Ectodermal cell (in vitro differentiated cells): ENCODE data around the gene TNS3.

Experiments used
- H3K27ac ChIP-seq: 2 replicates; pipeline ENCODE4 v1.7.0; 2013; ENCODE audit warnings: mild to moderate bottlenecking, low read depth, low read length; ENCODE audit not compliant: insufficient read depth, poor library complexity, severe bottlenecking
- H3K27me3 ChIP-seq: 2 replicates; pipeline ENCODE4 v1.7.0; 2013; ENCODE audit warnings: mild to moderate bottlenecking, low read length; ENCODE audit not compliant: insufficient read depth, control insufficient read depth, poor library complexity, severe bottlenecking
- H3K36me3 ChIP-seq: one replicate; pipeline ENCODE4 v1.7.0; 2013; ENCODE audit warnings: low read length; ENCODE audit not compliant: control insufficient read depth, insufficient read depth
- H3K4me1 ChIP-seq: one replicate; pipeline ENCODE4 v1.7.0; 2013; ENCODE audit warnings: low read length; ENCODE audit not compliant: control insufficient read depth, insufficient read depth
- H3K4me3 ChIP-seq: 2 replicates; pipeline ENCODE4 v1.7.0; 2013; ENCODE audit warnings: low read depth, low read length, control low read depth; ENCODE audit not compliant: insufficient read depth
- H3K9me3 ChIP-seq: 2 replicates; pipeline ENCODE4 v1.7.0; 2013; ENCODE audit warnings: mild to moderate bottlenecking, low read length, moderate library complexity; ENCODE audit not compliant: control insufficient read depth
- WGBS, 2 experiments: methylation state at CpG; one replicate each; pipeline ENCODE4 v1.1.7; 2013; ENCODE audit warnings: missing lambda C conversion rate in 2 of 2; 5-methylcytosine and 5-hydroxymethylcytosine counted together

The TNS3 gene

DNA sequence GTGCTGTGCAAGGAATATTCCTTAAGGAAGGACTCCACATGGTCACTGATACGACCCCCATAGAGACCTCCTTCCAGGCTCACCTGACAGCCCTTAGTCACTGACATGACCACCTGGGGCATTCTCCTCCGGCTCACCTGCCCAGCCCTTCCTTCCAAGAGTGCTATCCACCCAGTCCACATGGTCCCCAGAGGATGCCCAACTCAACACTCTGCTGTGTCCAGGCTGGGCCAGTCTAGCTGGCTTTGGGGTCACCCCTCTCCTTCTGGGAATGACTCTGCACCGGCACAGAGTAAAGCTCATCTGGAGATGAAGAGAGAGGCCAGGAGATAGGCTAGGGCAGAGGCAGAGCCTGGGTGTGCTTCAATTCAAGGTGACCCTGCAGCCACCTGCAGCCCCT lies 300.8 kb downstream of the TNS3 start:
- WGBS, 2 experiments = 93 to 96% methylated on average over 3 of the region's 3 CpGs
- Histone ChIP-seq H3K27ac (no peak overlapping the region), H3K9me3 (no peaks in the 10 kb centered on the region), H3K4me1 (no peaks in the 10 kb centered on the region), H3K36me3 (peaks cover 39% of the 10 kb centered on the region), H3K27me3 (no peaks in the 10 kb centered on the region), H3K4me3 (no peak overlapping the region)

DNA sequence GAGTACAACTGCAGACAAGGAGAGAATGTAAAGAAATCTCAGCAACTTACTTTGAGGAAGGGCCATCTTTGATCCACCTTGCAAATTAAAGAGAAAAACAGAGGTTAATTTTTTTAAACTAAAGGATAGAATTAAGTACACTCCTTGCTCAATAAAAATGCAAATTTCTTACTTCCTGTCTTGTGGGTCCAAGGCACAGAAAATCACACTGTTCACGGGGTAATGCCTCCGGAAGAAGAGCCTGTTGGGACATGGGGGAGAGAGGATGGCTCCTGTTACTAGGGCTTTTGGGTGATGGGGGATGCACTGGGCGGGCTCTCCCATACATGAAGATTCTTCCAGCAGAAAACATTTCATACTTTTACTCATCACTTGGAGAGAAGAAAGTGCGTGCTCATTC lies 301.8 kb downstream of the TNS3 start:
- H3K4me1 ChIP-seq = no peaks in the 10 kb centered on the region
- H3K27ac ChIP-seq = no peak overlapping the region
- H3K9me3 ChIP-seq = no peaks in the 10 kb centered on the region
- WGBS, 2 experiments = 96 to 97% methylated on average over 4 of the region's 4 CpGs
- no peak overlapping the region for H3K4me3 ChIP-seq
- no peaks in the 10 kb centered on the region for H3K27me3 ChIP-seq
- peaks cover 39% of the 10 kb centered on the region for H3K36me3 ChIP-seq

DNA sequence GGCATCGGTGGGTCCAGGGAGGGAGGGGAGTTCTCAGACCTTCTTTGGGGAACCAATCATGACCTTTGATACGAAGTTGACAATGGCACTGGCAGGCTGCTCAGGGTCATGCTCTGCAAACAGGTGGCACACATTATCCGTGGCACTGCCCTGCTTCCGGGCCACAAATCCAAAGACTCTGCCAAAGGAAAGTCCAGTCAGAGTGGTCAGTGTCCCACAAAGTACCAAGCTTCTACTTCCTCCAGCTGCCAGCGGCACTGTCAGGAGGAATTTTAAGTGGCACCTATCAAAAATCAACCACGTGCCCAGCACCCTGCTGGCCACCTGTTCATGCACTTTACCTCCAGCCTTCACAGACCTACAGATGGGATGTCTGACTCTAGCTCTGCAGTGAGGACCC lies 303.9 kb downstream of the TNS3 start:
- WGBS, 2 experiments = 93 to 95% methylated on average over 6 of the region's 6 CpGs
- H3K4me3 ChIP-seq = no peak overlapping the region
- H3K36me3 ChIP-seq = peaks cover 30% of the 10 kb centered on the region
- no peaks in the 10 kb centered on the region for H3K27me3 ChIP-seq
- H3K9me3 ChIP-seq = no peaks in the 10 kb centered on the region
- no peak overlapping the region for H3K27ac ChIP-seq
- H3K4me1 ChIP-seq = no peaks in the 10 kb centered on the region

- Histone ChIP-seq H3K9me3 (no peaks in the 10 kb centered on the region), H3K36me3 (peaks cover 23% of the 10 kb centered on the region), H3K4me1 (no peaks in the 10 kb centered on the region), H3K4me3 (no peak overlapping the region), H3K27ac (no peak overlapping the region), H3K27me3 (no peaks in the 10 kb centered on the region)
- WGBS, 2 experiments = 95 to 96% methylated on average over 20 of the region's 20 CpGs
Measured at GRCh38 chr7:47277321-47277781, 304.6 kb downstream of the TNS3 start.

DNA sequence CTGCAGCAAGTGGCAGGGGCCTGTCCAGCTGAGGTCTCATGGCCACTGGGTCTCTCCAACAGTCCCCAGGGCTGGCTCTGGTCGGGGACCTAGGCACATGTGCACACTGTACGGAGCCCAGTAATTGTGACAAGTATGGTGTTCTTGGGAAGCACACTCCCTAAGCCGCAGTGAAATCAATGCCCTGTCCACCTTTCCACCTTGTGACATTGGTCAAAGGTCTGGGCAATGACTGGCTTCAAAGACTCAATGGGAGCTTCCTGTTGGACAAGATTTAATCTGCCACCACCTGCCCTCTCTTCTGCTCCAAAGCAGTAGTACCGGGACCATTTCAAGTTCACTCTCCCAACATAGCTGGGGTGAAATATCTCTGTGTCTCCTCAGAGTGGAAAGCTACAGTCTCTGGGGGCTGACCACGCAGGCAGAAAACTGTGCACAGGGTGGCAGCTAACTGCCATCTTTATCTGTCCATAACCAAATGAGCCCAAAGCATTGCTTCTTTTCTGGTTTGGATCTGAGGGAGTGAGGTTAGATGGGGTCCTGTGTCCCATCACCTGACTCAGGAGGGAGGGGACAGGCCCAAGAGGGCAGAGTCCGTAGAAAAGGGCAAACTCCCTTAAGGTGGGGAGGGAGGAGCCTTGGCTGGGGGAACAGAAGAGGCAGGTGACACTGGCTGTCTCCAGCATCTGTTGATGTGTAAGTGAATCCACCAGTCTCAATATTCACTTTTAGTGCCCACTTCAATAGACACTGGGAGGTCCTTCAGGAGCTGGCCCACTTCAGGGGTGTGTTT lies 307.7 kb downstream of the TNS3 start:
- H3K36me3 ChIP-seq = peaks cover 9% of the 10 kb centered on the region
- no peak overlapping the region for H3K27ac ChIP-seq
- H3K4me3 ChIP-seq = no peak overlapping the region
- H3K27me3 ChIP-seq = no peaks in the 10 kb centered on the region
- WGBS, 2 experiments = 93 to 95% methylated on average over 6 of the region's 6 CpGs
- no peaks in the 10 kb centered on the region for H3K4me1 ChIP-seq
- no peaks in the 10 kb centered on the region for H3K9me3 ChIP-seq

DNA sequence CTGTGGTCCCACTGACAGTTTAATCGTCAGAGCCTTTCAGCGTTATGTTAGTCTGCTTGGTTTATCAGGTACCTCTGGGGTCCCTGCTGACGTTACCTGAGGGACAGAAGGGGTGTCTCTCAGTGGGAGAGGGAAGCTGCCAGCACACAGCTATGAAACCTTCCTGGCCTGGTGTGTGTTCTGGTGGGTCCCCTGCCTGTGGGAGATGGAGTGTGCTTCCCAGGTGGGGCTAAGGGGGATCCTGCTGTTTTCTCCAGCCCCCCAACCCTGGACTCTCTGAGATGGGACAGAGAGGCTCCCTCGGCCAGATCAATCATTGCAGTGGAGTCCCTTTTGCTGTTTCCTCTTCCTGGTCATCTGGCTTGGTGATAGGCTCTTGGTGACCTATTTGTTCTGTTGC lies 308.8 kb downstream of the TNS3 start:
- H3K4me3 ChIP-seq = no peak overlapping the region
- H3K27me3 ChIP-seq = no peaks in the 10 kb centered on the region
- H3K4me1 ChIP-seq = no peaks in the 10 kb centered on the region
- H3K9me3 ChIP-seq = no peaks in the 10 kb centered on the region
- 95 to 98% methylated on average over 4 of the region's 4 CpGs for WGBS, 2 experiments
- no peak overlapping the region for H3K27ac ChIP-seq
- peaks cover 9% of the 10 kb centered on the region for H3K36me3 ChIP-seq

DNA sequence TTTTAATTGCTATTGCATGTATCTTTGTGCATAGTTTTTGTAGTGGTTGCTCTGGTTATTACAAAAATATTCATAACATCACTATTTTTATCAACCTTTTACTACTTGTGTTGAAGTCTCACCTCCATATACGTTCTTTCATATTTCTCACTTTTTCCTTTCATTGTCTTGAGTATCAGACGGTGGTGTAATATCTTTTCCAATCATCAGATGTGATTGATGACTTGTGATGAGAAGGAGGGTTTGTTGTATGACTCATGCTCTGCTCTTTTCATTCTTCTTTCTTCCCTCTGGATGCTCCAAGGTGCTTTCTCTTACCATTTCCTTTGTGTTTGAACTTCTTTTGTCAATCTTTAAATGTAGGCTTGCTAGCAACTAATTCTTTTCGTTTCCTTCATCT lies 310.2 kb downstream of the TNS3 start:
- Histone ChIP-seq H3K4me1 (no peaks in the 10 kb centered on the region), H3K27ac (no peak overlapping the region)
- WGBS, 2 experiments = 79 to 96% methylated on average over 2 to 3 of the region's 3 CpGs

DNA sequence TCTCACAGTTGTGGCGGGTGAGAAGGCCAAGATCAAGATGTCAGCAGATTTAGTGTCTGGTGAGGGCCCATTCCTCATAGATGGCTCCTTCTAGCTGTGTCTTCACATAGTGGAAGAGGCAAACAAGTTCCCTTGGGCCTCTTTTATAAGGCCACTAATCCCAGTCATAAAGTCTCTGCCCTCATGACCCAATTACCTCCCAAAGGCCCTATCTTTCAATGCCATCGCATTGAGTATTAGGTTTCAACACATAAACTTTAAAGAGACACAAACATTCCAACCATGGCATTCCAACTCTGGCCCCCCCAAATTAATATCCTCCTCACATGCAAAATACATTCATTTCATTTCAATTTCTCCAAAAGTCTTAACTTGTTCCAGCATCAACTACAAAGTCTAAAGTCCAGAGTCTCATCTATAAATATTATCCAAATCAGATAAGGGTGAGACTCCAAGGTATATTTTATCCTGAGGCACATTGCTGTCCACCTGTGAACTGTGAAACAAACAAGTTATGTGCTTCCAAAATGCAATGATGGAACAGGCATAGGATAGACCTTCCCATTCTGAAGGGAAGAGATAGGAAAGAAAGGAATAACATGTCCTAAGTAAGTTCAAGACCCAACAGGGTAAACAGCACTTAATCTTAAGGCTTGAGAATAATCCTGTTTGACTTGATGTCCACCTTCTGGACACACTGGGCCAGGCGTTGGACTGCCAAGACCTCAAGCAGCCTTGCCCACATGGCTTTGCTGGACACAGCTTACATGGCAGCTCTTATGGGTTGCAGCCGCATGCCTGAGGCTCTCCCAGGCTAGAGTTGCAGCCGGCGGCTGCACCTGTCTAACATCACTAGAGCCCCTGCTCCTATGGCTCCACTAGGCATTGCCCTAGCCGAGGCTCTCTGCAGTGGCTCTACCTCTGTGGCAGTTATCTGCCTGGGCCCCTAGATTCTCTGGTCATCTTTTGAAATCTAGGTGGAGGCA lies 312.8 kb downstream of the TNS3 start:
- 94% methylated on average over 7 of the region's 7 CpGs for WGBS, 2 experiments
- no peaks in the 10 kb centered on the region for H3K36me3 ChIP-seq
- no peak overlapping the region for H3K4me3 ChIP-seq
- no peaks in the 10 kb centered on the region for H3K27me3 ChIP-seq
- no peaks in the 10 kb centered on the region for H3K9me3 ChIP-seq
- no peaks in the 10 kb centered on the region for H3K4me1 ChIP-seq
- H3K27ac ChIP-seq = no peak overlapping the region

More for the DNA sequence above, 310.2 kb downstream of the TNS3 start:
- no peaks in the 10 kb centered on the region for H3K9me3 ChIP-seq
- no peaks in the 10 kb centered on the region for H3K27me3 ChIP-seq
- H3K36me3 ChIP-seq = no peaks in the 10 kb centered on the region
- H3K4me3 ChIP-seq = no peak overlapping the region

DNA sequence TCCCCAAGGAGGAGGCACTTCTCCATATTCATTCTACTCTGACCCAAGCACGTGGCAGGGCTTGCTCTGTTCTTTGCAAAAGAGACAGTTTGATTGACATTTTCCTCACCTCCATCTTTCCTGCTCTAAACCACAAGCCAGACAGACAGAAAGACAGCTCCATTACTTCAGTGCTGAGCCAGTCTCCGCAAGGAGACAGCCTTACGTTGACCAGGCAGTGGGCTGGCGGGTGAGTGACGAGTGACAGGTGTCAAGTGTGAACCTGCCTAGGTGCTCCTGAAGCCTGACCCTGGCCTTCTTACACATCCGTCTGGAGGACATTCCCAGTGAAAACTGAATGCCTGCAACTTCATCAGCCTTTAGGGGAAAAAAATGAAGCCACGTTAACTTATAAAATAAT lies 314.6 kb downstream of the TNS3 start:
- no peak overlapping the region for H3K4me3 ChIP-seq
- WGBS, 2 experiments = 89 to 93% methylated on average over 6 to 7 of the region's 7 CpGs
- H3K27me3 ChIP-seq = no peaks in the 10 kb centered on the region
- no peaks in the 10 kb centered on the region for H3K4me1 ChIP-seq
- H3K27ac ChIP-seq = no peak overlapping the region
- no peaks in the 10 kb centered on the region for H3K36me3 ChIP-seq
- H3K9me3 ChIP-seq = no peaks in the 10 kb centered on the region

- Histone ChIP-seq H3K27me3 (no peaks in the 10 kb centered on the region), H3K36me3 (no peaks in the 10 kb centered on the region), H3K4me1 (no peaks in the 10 kb centered on the region), H3K4me3 (no peak overlapping the region), H3K9me3 (no peaks in the 10 kb centered on the region), H3K27ac (no peak overlapping the region)
- 88 to 92% methylated on average over 6 of the region's 6 CpGs for WGBS, 2 experiments
Measured at GRCh38 chr7:47266799-47267198, 315.1 kb downstream of the TNS3 start.
